ENCODE measurements around the gene WDPCP.
"Not testable (repeated sequence)": the region's sequence is repeated elsewhere in the genome, so short reads cannot be mapped to it uniquely, and the experiment has no call there.

The WDPCP gene

DNA sequence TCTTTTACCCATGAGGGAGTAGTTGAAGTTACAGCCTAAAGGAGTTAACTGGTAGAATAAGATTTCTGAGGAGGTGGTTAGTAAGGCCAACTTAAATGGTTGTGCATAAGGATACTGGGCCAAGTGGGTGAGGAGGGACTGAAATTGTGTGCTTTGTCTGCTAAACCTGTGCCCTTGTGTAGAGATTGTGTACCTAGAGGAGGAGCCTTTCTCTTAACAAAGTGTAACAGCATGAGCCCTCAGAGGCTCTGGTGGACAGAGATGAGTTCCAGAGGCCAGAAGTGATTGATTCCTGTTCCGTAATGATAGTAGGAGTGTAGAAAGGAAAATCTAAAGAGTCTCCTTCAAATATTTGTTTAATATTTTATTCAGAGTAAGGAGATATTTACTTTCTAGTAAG is 494.8 kb downstream of the WDPCP start:
- Mint-ChIP-seq H3K27me3 (peaks cover 12% of the 10 kb centered on the region), H3K4me1 (ENCODE audit: low read depth) (no peaks in the 10 kb centered on the region)

DNA sequence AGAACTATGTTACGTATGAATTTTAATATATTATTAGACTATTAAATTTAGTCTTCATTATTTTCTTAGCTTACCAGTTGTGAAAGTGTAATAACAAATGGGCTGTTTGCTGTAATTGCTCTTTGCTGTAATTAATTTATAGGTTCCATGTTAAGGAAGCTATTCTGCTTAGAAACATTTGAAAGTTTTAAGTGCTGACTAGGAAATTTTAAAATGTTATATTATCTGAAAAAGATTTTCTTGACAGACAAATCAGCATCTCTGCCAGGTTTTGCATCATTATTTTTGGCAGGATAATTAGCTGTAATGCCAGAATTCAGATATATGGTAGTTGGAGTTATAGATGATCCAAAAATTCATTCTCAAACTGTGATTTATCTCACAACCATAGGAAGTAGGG is 495.4 kb downstream of the WDPCP start:
- Mint-ChIP-seq H3K27me3 (peaks cover 12% of the 10 kb centered on the region), H3K27ac (no peak overlapping the region), H3K4me3 (no peak overlapping the region), H3K9me3 (ENCODE audit: low read depth) (no peaks in the 10 kb centered on the region), H3K4me1 (ENCODE audit: low read depth) (no peaks in the 10 kb centered on the region), H3K36me3 (no peaks in the 10 kb centered on the region)

More for the DNA sequence above, 494.8 kb downstream of the WDPCP start:
- Mint-ChIP-seq H3K9me3 (ENCODE audit: low read depth) (no peaks in the 10 kb centered on the region), H3K36me3 (no peaks in the 10 kb centered on the region), H3K4me3 (no peak overlapping the region), H3K27ac (no peak overlapping the region)

DNA sequence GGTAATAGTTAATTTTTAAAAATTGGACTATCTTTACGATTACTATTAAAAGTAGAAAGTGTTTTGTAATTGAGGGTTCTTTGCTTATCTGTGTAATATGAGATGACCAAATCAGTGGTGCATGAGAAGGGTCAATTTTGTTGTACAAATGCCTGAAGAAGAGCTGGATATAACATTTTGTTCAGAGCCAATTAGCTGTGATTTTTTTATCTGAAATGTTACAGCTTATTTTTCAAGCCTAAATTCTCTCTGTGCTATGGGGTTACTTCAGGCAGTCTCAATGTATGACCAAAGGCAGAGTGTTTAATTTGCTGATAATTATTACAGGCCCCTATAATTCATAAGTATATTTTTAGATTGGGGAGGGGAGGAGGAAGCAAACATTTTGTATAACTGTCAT is 495.9 kb downstream of the WDPCP start:
- Mint-ChIP-seq H3K4me1 (ENCODE audit: low read depth) (no peaks in the 10 kb centered on the region), H3K4me3 (no peak overlapping the region), H3K27ac (no peak overlapping the region), H3K9me3 (ENCODE audit: low read depth) (no peaks in the 10 kb centered on the region), H3K36me3 (no peaks in the 10 kb centered on the region), H3K27me3 (peaks cover 12% of the 10 kb centered on the region)

DNA sequence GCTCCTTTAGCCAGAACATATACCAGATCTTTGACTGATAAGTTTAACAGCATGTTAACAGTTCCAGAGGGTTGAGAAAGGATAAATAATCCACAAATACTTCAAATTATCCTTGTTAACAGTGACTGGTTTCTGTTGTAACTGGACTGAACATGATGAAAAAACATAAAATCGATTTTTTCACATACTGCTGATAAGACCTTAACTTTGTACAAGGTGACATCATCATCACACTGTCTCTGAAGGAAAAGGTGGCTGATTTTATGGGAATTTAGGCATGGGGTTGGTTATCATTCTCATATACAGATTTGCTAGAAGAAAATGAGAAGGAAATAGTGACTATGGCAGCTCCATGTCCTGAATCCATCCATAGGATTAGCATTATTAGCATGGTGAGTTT is 501.6 kb downstream of the WDPCP start:
- Mint-ChIP-seq H3K9me3 (ENCODE audit: low read depth) (no peaks in the 10 kb centered on the region), H3K27me3 (peaks cover 12% of the 10 kb centered on the region), H3K36me3 (no peaks in the 10 kb centered on the region), H3K4me3 (no peak overlapping the region), H3K27ac (no peak overlapping the region), H3K4me1 (ENCODE audit: low read depth) (no peaks in the 10 kb centered on the region)

DNA sequence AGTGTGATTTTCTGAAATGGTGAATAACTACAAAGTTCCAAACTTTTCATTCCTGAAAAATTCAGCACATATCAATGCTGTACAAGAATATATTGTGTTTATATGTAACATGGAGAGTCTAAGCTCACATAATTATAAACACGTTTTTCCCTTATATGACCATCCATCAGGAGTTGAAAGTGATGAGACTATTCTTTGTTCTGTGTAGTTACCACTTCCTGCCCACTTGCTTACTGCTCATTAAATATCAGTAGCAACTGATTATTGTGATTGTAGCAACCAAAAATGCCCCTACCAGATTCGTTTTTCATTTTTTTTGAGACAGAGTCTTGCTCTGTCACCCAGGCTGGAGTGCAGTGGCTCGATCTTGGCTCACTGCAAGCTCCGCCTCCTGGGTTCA is 506.9 kb downstream of the WDPCP start:
- H3K27me3 Mint-ChIP-seq: peaks cover 15% of the 10 kb centered on the region
- H3K4me3 Mint-ChIP-seq: no peak overlapping the region
- H3K27ac Mint-ChIP-seq: no peak overlapping the region
- H3K9me3 Mint-ChIP-seq (ENCODE audit: low read depth): no peaks in the 10 kb centered on the region
- H3K36me3 Mint-ChIP-seq: no peaks in the 10 kb centered on the region
- no peaks in the 10 kb centered on the region for H3K4me1 Mint-ChIP-seq (ENCODE audit: low read depth)

DNA sequence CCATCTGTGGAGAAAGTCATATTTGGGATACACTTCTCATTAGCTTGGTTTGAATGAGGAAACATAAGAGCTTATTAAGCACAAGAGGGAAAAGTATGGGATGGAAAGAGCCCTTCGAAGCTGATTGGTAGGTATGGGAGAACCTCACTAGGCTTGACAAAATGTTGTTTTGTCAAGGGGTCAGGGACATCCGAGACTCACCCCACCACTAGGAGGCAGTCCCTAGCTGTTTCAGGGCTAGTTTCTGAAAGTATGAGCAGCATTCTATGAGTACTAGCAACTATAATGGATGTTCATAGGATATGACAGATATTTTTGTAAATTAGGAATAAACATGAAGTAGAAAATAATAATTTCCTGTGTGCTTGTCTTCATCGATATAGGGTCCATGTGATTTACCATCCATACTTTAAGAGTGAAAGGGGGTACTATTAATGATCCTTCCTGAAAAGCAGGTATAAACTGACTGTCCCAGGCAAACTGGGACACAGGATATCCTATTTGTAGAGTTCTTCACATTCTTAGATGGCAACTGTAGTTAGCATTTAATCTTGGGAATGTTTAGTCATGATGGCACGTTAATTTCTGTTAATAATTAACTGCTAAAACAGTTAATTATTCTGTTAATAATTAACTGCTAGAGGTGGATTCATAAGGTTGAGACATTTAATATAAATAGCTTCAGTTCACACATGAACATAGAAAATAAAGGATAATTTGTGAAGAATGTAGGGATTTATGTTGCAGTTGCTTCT is 509.2 kb downstream of the WDPCP start:
- peaks cover 10% of the 10 kb centered on the region for H3K27me3 Mint-ChIP-seq
- no peaks in the 10 kb centered on the region for H3K36me3 Mint-ChIP-seq
- no peak overlapping the region for H3K27ac Mint-ChIP-seq
- no peaks in the 10 kb centered on the region for H3K9me3 Mint-ChIP-seq (ENCODE audit: low read depth)
- H3K4me3 Mint-ChIP-seq: no peak overlapping the region
- no peaks in the 10 kb centered on the region for H3K4me1 Mint-ChIP-seq (ENCODE audit: low read depth)

DNA sequence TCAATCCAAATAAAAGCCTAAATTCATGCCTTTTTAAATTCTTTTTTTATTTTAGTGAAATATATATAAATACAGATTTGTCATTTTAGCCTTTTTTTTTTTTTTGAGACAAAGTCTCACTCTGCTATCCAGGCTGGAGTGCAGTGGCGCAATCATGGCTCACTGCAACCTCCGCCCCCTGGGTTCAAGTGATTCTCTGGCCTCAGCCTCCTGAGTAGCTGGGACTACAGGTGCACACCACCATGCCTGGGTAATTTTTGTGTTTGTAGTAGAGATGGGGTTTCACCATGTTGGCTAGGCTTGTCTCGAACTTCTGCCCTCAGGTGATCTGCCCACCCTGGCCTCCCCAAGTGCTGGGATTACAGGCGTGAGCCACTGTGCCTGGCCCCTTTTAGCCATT is 513.9 kb downstream of the WDPCP start:
- H3K36me3 Mint-ChIP-seq; H3K4me3 Mint-ChIP-seq; H3K9me3 Mint-ChIP-seq (ENCODE audit: low read depth); H3K27me3 Mint-ChIP-seq; H3K4me1 Mint-ChIP-seq (ENCODE audit: low read depth); H3K27ac Mint-ChIP-seq: not testable (repeated sequence)

DNA sequence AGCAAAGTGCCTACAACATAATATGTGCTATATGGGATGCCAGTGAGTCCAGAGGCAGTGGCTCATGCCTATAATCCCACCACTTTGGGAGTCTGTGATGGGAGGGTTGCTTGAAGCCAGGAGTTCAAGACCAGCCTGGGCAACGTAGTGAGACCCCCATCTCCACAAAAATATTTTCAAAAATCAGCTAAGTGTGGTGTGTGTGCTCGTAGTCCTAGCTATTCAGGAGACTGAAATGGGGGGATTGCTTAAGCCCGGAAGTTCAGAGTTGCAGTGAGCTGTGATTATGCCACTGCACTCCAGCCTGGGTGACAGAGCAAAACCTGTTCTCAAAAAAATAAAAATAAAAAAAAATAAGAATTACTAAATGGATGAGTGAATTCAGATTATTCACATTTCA is 514.3 kb downstream of the WDPCP start:
- Mint-ChIP-seq H3K36me3 (no peaks in the 10 kb centered on the region), H3K27ac (no peak overlapping the region), H3K4me3 (no peak overlapping the region), H3K9me3 (ENCODE audit: low read depth) (no peaks in the 10 kb centered on the region), H3K4me1 (ENCODE audit: low read depth) (no peaks in the 10 kb centered on the region), H3K27me3 (peaks cover 6% of the 10 kb centered on the region)

DNA sequence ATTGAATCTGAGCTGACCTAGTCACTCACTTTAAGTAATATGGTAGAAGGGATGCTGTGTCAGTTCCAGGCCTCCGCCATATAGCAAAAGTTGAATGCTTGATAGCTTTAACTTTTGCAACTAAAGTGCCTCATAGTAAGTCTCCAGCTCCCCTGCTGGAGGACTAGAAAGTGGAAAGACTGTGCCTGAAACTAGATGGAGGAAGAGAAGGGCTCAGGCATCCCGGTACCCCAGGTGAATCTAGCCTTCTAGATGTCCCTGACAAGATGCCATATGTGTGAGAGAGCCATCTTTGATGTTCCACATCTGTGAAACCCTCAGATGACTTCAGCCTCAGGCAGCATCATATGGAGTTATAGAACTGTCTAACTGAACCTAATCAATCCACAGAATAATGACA is 516.6 kb downstream of the WDPCP start:
- Mint-ChIP-seq H3K27me3 (peaks cover 11% of the 10 kb centered on the region), H3K36me3 (no peaks in the 10 kb centered on the region), H3K9me3 (ENCODE audit: low read depth) (no peaks in the 10 kb centered on the region), H3K4me3 (no peak overlapping the region), H3K4me1 (ENCODE audit: low read depth) (no peaks in the 10 kb centered on the region), H3K27ac (no peak overlapping the region)
